ENCODE data around the gene SPECC1L. TPM values are rescaled to one million over a fixed set of nuclear protein-coding genes. Genes with fewer than 3 reads are reported as not detected.

Gene SPECC1L
- total RNA-seq, 1 donor from 2014 or later: 69.9 TPM

GRCh38 chr22:24335496-24335895 is 64.9 kb downstream of the SPECC1L start:
- ATAC-seq: no peak
- H3K4me3 ChIP-seq: no peak overlapping the region
- H3K27ac ChIP-seq: no peak overlapping the region
- peaks cover 44% of the 10 kb centered on the region for H3K4me1 ChIP-seq
- DNase-seq: no peak
- H3K36me3 ChIP-seq: peaks cover 65% of the 10 kb centered on the region
- H3K9me3 ChIP-seq: no peaks in the 10 kb centered on the region
- intact Hi-C loops (cut with DNase I): no loop called here
- H3K27me3 ChIP-seq (ENCODE audit: low read depth): no peaks in the 10 kb centered on the region
- no peak for TF ChIP-seq CTCF (IDR thresholded peaks at IDR 0.05)

- ATAC-seq: peak; percentile 73 to 81
- intact Hi-C loops (cut with DNase I): no loop called here
- DNase-seq: no peak
- H3K27ac ChIP-seq: no peak overlapping the region
- no peaks in the 10 kb centered on the region for H3K9me3 ChIP-seq
- H3K36me3 ChIP-seq: peaks cover 74% of the 10 kb centered on the region
- no peak overlapping the region for H3K4me3 ChIP-seq
- no peaks in the 10 kb centered on the region for H3K27me3 ChIP-seq (ENCODE audit: low read depth)
- no peak for TF ChIP-seq CTCF (IDR thresholded peaks at IDR 0.05)
- H3K4me1 ChIP-seq: peaks cover 28% of the 10 kb centered on the region
These were observed 67.4 kb downstream of the SPECC1L start for GRCh38 chr22:24337894-24338645.

- H3K36me3 ChIP-seq: peaks cover 83% of the 10 kb centered on the region
- H3K4me1 ChIP-seq: peaks cover 28% of the 10 kb centered on the region
- no peaks in the 10 kb centered on the region for H3K9me3 ChIP-seq
- intact Hi-C loops (cut with DNase I): no loop called here
- peak overlapping the region; percentile 20 for H3K27ac ChIP-seq
- DNase-seq: no peak
- peak; percentile 60 to 73 for ATAC-seq
- no peak overlapping the region for H3K4me3 ChIP-seq
- no peak for TF ChIP-seq CTCF (IDR thresholded peaks at IDR 0.05)
- no peaks in the 10 kb centered on the region for H3K27me3 ChIP-seq (ENCODE audit: low read depth)
These were observed 68.3 kb downstream of the SPECC1L start for GRCh38 chr22:24338726-24339451.

GRCh38 chr22:24339452-24339747 is 68.8 kb downstream of the SPECC1L start:
- H3K27ac ChIP-seq: peak overlapping the region; percentile 20
- intact Hi-C loops (cut with DNase I): no loop called here
- peaks cover 85% of the 10 kb centered on the region for H3K36me3 ChIP-seq
- H3K27me3 ChIP-seq (ENCODE audit: low read depth): no peaks in the 10 kb centered on the region
- DNase-seq: no peak
- H3K4me1 ChIP-seq: peaks cover 28% of the 10 kb centered on the region
- ATAC-seq: peak in 1 of 2 donors; percentile 50
- H3K4me3 ChIP-seq: no peak overlapping the region
- H3K9me3 ChIP-seq: no peaks in the 10 kb centered on the region
- no peak for TF ChIP-seq CTCF (IDR thresholded peaks at IDR 0.05)

GRCh38 chr22:24341627-24342026 is 71.0 kb downstream of the SPECC1L start:
- Histone ChIP-seq H3K36me3 (peaks cover 85% of the 10 kb centered on the region), H3K27ac (no peak overlapping the region), H3K4me3 (no peak overlapping the region), H3K4me1 (peaks cover 22% of the 10 kb centered on the region), H3K9me3 (no peaks in the 10 kb centered on the region), H3K27me3 (ENCODE audit: low read depth) (no peaks in the 10 kb centered on the region)
- intact Hi-C loops (cut with DNase I): no loop called here
- no peak for DNase-seq
- ATAC-seq: no peak
- no peak for TF ChIP-seq CTCF (IDR thresholded peaks at IDR 0.05)
